ENCODE measurements around the gene HID1. TPM values are rescaled to one million over a fixed set of nuclear protein-coding genes. Genes with fewer than 3 reads are reported as not detected.
"Not testable (repeated sequence)": the region's sequence is repeated elsewhere in the genome, so short reads cannot be mapped to it uniquely, and the experiment has no call there.

HID1 gene, protein sequence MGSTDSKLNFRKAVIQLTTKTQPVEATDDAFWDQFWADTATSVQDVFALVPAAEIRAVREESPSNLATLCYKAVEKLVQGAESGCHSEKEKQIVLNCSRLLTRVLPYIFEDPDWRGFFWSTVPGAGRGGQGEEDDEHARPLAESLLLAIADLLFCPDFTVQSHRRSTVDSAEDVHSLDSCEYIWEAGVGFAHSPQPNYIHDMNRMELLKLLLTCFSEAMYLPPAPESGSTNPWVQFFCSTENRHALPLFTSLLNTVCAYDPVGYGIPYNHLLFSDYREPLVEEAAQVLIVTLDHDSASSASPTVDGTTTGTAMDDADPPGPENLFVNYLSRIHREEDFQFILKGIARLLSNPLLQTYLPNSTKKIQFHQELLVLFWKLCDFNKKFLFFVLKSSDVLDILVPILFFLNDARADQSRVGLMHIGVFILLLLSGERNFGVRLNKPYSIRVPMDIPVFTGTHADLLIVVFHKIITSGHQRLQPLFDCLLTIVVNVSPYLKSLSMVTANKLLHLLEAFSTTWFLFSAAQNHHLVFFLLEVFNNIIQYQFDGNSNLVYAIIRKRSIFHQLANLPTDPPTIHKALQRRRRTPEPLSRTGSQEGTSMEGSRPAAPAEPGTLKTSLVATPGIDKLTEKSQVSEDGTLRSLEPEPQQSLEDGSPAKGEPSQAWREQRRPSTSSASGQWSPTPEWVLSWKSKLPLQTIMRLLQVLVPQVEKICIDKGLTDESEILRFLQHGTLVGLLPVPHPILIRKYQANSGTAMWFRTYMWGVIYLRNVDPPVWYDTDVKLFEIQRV
- 0.49 TPM for polyA plus RNA-seq (2013, experiment 1 of 2; ENCODE audit: insufficient read length)
- polyA plus RNA-seq (2013, experiment 2 of 2; ENCODE audit: insufficient read length) = 0.71 TPM

- no peak for DNase-seq
Observed at GRCh38 chr17:74972107-74972972, at the start of gene HID1. HID1 (minus strand) TSS chr17:74972759; CDS start chr17:74972656, 103 bp downstream.

GRCh38 chr17:75020331-75021110, 48.0 kb upstream of the HID1 start:
- DNase-seq = no peak

- no peak for DNase-seq
Observed at GRCh38 chr17:75019710-75020109, 47.2 kb upstream of the HID1 start.

- no peak for DNase-seq
Observed at GRCh38 chr17:75019146-75019545, 46.6 kb upstream of the HID1 start.

DNA sequence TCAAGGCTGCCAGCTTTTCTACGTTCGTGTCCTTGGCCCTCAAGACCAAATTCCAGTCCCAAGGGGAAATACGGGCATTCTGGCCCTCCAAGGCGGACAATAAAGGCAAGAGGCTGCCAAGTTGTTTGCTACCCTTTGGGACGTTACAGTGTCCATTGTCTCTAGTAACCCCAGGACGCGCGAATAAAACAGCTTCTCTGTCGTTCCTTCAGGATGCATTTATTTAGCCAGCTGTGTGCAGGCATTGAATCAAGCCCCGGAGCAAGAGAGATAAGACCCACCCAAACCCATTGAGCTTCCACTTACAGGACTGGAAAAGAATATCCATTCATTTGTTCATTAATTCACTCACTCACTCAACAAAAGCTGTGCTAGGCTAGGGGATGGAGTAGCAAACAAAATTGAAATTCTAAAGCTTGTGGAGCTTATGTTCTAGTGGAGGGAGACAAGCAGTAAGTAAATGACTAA, 40.6 kb upstream of the HID1 start:
- DNase-seq = no peak

DNA sequence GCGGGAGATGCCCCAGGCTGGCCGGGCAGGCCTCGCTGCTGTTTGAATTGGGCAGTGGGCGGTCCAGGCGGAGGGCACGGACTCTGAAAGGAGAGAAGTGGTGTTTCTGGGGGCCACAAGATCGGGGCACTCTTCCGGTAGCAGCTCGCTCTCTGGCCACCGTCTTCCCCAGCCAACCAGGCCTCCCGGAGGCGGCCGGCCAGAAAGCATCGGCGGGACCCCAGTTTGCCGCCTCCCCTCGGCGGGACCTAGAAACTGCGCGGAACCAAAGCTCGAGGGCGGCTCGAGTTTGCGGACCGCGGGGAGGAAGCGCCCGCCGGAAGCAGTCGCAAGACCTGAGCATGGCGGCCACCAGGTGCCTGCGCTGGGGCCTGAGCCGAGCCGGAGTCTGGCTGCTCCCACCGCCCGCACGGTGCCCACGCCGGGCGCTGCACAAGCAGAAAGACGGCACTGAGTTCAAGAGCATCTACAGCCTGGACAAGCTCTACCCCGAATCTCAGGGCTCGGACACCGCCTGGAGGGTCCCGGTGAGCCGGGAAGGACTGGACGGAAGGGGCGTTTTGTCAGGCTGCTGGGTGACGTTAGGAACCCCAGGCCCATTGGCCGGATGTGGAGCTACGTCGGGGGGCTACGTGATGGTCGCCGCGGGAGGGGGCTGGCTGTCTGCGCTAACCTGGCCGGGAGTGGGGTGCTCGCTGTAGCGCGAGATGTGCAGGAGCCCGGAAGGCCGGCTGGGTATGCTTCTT, 40.0 kb upstream of the HID1 start, which contains the start of gene MRPL58:
Gene MRPL58, plus strand, starts transcription at position 325 of the 746 bp plus-strand sequence. Its CDS starts 17 bp downstream, at position 342.
- DNase-seq = peak; percentile 88

DNA sequence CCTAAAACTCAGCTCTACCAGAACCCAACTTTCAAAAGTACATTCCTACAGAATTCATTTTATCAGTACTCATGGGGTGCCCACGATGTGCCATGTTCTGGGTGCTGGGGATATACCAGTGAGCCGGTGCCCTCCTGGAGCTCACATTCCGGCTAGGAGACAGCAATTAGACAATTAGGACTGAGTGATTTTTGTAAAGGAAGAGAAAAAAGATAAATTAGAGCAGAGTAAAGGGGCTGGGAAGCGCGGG, 39.5 kb upstream of the HID1 start:
- no peak for DNase-seq

- peak; percentile 72 for DNase-seq
Observed at GRCh38 chr17:75011401-75012095, 39.0 kb upstream of the HID1 start.

DNA sequence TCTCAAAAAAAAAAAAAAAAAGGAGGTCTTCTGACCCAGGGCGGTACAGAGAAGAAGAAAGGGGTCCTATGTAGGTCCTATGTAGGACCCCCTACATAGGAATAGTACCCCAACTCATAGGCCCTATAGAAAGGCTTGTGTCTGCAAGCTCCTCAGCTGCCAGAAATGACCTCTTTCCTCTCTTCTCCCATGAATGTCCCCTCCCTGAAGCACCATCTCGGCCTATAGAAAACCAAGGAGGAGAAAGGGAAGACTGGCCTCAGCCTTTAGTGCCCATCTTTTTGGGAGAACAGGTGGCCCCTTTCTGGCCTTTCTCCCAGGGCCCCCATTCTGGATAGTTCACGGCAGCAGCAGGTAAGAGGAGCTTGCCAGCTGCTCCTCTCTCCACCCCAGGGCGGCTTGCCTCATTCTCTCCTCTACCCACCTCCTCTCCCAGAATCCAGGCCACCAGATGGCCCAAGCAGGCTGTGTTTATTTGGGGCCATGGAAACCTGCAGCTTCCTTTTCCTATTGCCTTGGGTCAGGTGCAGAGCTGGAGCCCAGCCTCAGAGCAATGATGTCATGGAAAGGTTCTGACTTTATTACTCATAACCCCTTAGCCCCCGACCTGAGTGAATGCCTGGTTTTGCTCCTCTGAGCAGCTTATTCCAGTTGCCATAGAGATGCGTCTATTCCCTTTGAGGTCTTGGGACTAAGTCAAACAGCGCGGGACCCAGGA, 38.3 kb upstream of the HID1 start:
- peak; percentile 4 for DNase-seq

GRCh38 chr17:75009139-75009724, 36.7 kb upstream of the HID1 start:
- DNase-seq = no peak

GRCh38 chr17:75008373-75008772, 35.8 kb upstream of the HID1 start:
- no peak for DNase-seq

DNA sequence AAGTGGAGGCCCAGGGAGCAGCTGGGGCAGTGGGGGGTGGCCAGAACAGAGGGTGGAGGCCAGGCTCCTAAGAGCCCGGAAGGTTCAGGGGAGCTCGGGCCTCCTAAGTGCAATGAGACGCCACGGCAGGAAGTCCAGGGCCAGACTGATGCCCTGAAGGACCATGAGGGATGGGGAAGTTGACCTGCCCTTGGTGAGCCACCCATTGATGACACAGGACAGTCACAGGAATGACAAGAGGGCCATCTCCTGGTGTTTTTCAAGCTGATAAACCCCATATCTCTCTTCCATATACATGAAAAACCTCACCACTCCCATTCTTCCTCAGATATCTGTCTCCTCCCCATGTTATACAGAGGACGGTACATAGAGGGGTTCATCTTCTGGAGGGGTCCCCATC, 34.1 kb upstream of the HID1 start:
- DNase-seq = no peak

GRCh38 chr17:75006084-75006483, 33.5 kb upstream of the HID1 start:
- DNase-seq = not testable (repeated sequence)

DNA sequence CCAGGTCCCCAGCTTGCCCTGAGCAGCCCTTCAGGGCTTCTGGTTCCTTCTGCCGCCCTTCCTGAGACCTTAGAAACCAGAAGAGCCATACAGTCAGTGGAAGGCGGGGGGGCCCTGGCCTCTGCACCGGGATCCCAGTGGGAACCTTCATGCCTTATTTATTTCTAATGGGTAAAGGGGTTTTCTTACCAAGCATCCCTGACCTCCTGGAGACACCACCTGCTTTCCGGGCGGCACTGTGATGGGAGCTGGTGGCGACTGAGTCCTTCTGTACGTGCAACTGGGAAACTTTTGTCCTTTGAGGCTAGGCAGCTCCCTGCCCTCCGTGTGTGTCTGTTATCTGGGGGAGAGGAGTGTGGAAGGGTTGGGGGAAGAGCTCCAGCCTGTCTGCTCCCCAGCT, 32.7 kb upstream of the HID1 start:
- DNase-seq = no peak

DNA sequence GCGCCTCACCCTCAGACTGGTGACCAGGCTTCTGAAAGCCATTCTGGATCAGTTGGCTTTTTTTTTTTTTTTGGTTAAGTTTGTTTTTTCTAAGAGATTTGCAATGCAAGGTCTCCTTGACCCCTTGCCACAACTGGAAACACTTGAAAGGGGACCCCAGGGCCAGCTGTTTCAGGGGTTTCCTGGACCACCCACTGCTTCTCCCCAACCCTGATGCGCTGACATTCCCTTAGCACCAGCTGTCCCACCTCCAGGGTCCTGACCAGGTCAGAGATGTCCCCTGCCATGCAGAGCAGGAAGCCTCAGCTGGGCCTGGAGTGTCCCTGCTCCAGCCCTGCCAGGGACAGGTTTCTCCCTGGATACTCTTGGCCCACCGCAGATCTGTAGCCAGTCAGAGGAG, 31.8 kb upstream of the HID1 start:
- no peak for DNase-seq

- no peak for DNase-seq
Observed at GRCh38 chr17:75003957-75004355, 31.4 kb upstream of the HID1 start.

- no peak for DNase-seq
Observed at GRCh38 chr17:75003070-75003956, 30.8 kb upstream of the HID1 start.
